NCI-H69 (cell line): Measurements from ENCODE around the gene RRP9.

Experiments used
- DNase-seq: peaks from one replicate; lab custom pipeline; 2025; lab: John Stamatoyannopoulos, UW

Gene RRP9

DNA sequence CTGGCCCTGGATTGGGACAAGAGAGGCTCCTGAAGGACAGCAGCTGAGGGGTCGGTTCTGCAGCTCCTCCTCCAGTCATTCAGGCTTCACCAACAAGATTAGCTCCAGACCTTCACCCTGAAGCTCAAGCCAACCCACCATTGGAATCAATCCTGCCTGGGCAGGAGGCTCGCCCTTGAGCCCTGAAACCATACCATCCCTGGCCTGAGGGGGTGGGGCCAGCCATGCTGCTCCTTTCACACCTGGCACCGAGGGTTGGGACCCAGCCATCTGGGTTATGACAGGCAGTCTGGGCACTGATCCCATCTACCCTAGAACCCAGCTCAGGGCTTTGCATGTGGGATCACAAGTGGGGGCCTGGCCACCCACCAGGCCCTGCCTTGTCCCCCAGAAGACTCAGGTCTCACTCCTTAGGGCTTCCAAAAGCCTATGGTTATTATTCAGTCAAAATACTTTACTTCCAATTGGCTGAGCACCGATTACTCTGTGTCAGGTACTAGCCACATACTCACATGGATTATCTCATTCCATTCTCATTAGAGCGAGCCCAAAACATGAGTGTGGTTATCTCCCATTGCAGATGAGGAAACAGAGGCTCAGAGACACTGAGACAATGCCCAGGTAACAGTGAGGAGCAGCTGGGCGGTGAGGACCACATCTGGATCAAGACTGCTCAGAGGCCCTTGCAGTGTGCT is 29.0 kb upstream of the RRP9 start:
- DNase-seq, result peak; percentile 55

GRCh38 chr3:51969841-51970240 is 28.1 kb upstream of the RRP9 start:
- DNase-seq, result peak; percentile 20

- DNase-seq, result peak; percentile 70
These were observed 27.4 kb upstream of the RRP9 start for GRCh38 chr3:51968883-51969678.

- peak; percentile 94 for DNase-seq
These were observed 26.6 kb upstream of the RRP9 start for GRCh38 chr3:51968170-51968775.

- peak; percentile 83 for DNase-seq
These were observed 25.9 kb upstream of the RRP9 start, which contains the start of gene PCBP4 for GRCh38 chr3:51967384-51968169. TSS of gene PCBP4 (minus strand) at chr3:51967454. CDS start at chr3:51961240, 6,214 bp downstream.

- DNase-seq, result peak; percentile 50
These were observed 25.2 kb upstream of the RRP9 start for GRCh38 chr3:51966922-51967383.

- peak; percentile 31 for DNase-seq
These were observed 24.8 kb upstream of the RRP9 start for GRCh38 chr3:51966486-51966885.

DNA sequence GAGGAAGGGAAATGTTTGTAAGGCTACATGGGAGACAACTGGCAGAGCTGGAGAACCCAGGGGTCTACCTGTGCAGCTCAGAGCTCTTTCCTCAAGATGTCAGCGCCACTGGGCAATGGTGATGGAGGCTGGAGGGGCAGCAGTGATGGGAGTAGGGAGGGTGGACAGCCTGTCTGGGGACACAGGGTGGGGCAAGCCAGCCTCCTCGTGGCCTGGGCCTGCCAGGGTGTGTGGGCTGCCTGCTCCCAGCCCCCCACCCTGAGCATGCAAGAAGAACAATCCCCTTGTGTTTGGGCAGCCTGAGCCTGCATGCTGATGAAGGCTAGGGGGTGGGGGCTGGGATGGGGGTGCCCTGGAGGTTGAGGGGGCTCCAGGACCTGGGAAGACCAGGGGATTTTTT is 24.3 kb upstream of the RRP9 start:
- DNase-seq, result no peak

DNA sequence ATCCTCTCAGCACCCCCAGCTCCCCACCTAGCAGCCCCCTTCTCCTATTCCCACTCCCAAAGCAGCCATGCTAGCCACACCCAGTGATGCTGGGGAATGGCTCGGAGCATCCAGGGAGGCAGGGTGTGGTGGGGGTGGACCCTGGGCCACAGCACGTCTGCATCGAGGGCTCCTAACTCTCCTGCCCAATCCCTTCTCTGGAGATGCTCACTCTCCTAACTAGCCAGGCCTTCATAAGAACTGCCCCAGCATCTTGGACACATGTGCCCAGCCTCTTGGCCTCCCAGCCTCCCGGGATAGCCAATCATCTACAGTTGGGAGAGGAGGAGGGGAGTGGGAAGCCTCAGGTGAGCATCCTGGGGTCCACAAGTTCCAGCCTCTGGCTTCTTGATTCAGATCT is 22.8 kb upstream of the RRP9 start:
- DNase-seq, result no peak

DNA sequence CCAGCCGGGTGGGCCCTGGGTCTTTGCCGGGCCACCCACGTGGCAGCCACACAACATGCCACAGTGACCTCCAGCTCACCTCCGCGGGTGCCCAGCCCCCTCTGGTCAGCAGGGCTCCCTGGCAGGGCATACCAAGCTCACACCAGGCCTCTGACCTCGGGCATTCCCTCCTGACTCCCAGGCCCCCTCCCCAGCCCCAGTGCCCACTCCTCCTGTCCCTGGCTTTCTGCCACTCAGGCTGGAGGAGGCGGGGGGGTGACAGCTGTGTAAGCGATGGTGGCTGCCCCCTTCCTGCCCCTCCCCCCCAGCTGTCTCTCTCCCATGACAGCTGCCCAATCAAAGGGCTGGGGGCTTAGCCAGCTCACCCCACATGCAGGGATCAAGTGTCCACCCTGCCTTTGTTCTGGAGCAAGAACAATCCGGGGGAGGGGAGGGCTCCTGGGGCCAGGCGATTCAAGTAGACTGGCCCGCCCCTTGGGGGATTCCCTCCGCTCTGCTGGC is 22.3 kb upstream of the RRP9 start:
- peak; percentile 90 for DNase-seq

GRCh38 chr3:51962854-51963530 is 21.3 kb upstream of the RRP9 start:
- DNase-seq, result peak; percentile 23

DNA sequence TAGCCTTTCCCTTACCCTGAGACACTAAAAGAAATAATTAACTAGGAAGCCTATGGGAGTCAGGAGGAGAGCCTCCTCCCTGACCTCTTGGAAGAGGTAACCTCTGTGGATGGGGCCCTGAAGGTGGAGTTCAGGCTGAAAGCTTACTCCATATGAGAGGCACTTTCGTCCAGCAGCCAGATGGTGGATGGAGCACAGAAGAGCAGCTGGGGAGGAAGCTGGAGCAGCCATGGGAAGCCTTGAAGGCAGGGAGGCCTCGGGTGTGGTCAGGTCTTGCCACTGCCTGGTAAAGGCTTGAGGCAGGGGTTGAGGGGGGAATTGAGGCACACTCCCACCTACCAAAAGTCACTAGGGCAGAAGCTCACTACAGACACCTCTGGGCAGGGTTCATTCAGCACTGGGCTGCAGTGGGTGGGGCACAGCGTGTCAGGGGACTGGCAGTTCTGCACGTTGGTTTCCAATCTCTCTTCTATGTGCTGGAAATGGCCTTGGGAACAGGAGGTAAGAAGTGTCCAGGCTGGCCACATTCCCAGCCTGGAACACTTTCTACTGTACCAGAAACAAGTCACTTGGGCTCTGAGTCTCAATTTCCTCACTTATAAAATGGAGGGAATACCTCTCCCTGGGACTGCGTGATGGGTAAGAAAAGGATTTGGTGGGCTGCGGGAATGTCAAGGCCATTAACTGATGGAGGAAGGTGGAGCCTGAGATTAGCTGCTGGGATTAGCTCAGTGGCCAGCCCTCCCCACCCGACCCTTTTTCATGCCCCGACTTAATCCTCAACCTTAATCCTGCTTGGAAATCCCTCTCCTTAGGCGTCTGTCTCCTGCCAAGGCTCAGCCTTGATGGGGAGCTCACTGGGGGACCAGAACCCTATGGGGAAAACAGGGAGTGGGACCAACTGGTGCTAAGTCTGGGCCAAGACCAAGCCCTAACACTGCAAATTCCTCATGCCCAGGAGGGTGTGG is 20.2 kb upstream of the RRP9 start:
- no peak for DNase-seq

- no peak for DNase-seq
These were observed 19.3 kb upstream of the RRP9 start for GRCh38 chr3:51961011-51961410.

GRCh38 chr3:51960386-51960785 is 18.7 kb upstream of the RRP9 start:
- no peak for DNase-seq

DNA sequence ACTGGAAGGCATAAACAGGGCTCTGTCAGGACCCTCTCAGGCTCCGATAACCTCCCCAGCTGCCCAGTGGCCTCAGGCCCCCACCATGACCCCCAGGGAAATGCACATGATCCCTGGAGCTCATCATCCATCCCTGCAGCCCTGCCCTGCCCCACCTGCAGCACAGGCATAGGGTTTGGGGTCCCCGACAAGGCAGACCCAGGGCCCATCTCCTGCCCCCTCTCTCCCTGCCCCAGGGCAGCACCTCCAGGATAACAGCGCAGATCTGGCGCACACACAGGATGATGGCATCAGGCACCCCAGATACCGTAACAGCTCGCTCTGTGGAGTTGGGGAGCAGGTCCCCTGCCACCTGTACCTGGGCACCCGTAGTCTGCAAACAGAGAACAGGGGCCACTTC is 17.9 kb upstream of the RRP9 start:
- DNase-seq, result no peak

GRCh38 chr3:51958603-51959521 is 17.2 kb upstream of the RRP9 start:
- no peak for DNase-seq

DNA sequence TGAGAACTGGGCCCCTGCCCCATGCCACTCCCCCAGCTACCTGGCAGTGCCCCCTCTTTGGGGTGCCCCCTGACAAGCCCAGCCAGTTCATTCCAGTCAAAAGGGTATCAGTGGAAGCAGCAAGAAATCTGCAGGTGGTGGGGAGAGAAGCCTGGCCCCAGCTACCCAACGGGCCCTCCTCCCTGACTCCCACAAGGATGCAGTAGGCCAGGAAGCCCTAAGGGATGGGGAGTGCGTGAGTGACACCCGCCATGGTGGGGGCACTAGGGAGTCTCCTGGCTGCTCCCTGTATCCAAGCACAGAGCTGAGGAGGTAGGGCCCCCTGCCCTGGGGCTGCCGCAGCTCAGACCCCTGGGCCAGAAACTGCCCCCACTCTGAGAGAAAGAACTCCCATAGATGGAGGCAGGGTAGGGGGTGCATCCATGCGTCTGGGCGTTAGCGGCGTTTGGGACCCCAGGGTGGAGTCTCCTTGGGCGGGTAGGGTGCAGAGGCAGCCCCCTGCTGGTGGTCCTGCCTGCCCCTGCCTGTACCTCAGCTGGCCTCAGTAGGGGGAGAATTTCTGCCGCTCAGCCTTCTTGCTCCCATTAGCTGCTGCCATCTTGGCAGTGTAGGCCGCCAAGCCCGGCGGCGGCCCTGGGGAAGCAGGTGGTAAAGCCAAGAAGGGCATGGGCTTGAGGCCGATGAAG is 16.0 kb upstream of the RRP9 start:
- no peak for DNase-seq
